Left colon (tissue), 2 donors: Measurements from ENCODE around the gene RAB32. TPM values are rescaled to one million over a fixed set of nuclear protein-coding genes. Genes with fewer than 3 reads are reported as not detected.
"Not testable (repeated sequence)": the region's sequence is repeated elsewhere in the genome, so short reads cannot be mapped to it uniquely, and the experiment has no call there.

Experiments used
- ATAC-seq: fragments of 200-7000 bp; cut with Tn5 transposase; one replicate; pipeline ENCODE4 v1.9.1; 2020; ENCODE audit warnings: mild to moderate bottlenecking, moderate library complexity
- DNase-seq, 2 donors: peaks; one replicate each; pipeline ENCODE4 v3.0.0-alpha.2; 2020
- intact Hi-C, 2 donors: fragments of 100-400 bp; cut with DNase I in 1 of 2; cut with micrococcal nuclease in 1 of 2; formaldehyde crosslinking; loops; one replicate each; pipeline versions ENCODE4 v1.11.2 to v1.14.0; 2022; cut with DNase I, micrococcal nuclease
- total RNA-seq, 2 donors: library from RNA; stranded (reverse); fragmentation: NEBNext Ultra II Directional; extraction: Animal tissue kit (Norgen Biotek cat#: 25700); gene quantifications; one replicate each; pipeline ENCODE4 v1.2.1, GENCODE V29; 2021
- donor health status: DM: no; HTN: no; CAD: no.
- donor health status: DM: yes; HTN: yes; CAD: no.

RAB32 gene
- total RNA-seq, 2 donors from 2014 or later = 42.6 to 48.9 TPM

- intact Hi-C loops, ATAC-seq, DNase-seq: not testable (repeated sequence)
Measured at GRCh38 chr6:146568619-146569018, 25.0 kb downstream of the RAB32 start.

GRCh38 chr6:146574211-146574610 lies 30.6 kb downstream of the RAB32 start:
- DNase-seq = no peak

GRCh38 chr6:146578054-146578453 lies 34.4 kb downstream of the RAB32 start:
- intact Hi-C loops = no loop called here
- DNase-seq (no peak), ATAC-seq (no peak)

More at GRCh38 chr6:146574211-146574610, 30.6 kb downstream of the RAB32 start:
- no peak for ATAC-seq
- intact Hi-C loops = no loop called here

- DNase-seq = no peak
- no peak for ATAC-seq
- intact Hi-C loops = no loop called here
Measured at GRCh38 chr6:146581968-146582367, 38.3 kb downstream of the RAB32 start.

- intact Hi-C loops = no loop called here
- ATAC-seq = no peak
- DNase-seq = peak in 1 of 2 donors; percentile 46
Measured at GRCh38 chr6:146582857-146583256, 39.2 kb downstream of the RAB32 start.

GRCh38 chr6:146583966-146584365 lies 40.3 kb downstream of the RAB32 start:
- DNase-seq = no peak
- intact Hi-C loops = no loop called here
- ATAC-seq = no peak

GRCh38 chr6:146587459-146587858 lies 43.8 kb downstream of the RAB32 start:
- ATAC-seq (no peak), DNase-seq (no peak)
- intact Hi-C loops = no loop called here

GRCh38 chr6:146590492-146590891 lies 46.9 kb downstream of the RAB32 start:
- no peak for DNase-seq
- intact Hi-C loops = no loop called here
- no peak for ATAC-seq

- ATAC-seq (peak; percentile 80), DNase-seq (no peak)
- intact Hi-C loops = no loop called here
Measured at GRCh38 chr6:146592451-146592850, 48.8 kb downstream of the RAB32 start.

- no peak for ATAC-seq
- no peak for DNase-seq
- intact Hi-C loops = no loop called here
Measured at GRCh38 chr6:146593986-146594385, 50.4 kb downstream of the RAB32 start.

- ATAC-seq (no peak), DNase-seq (no peak)
- intact Hi-C loops = no loop called here
Measured at GRCh38 chr6:146594495-146594894, 50.9 kb downstream of the RAB32 start.

- intact Hi-C loops = no loop called here
- ATAC-seq (no peak), DNase-seq (no peak)
Measured at GRCh38 chr6:146595972-146596731, 52.5 kb downstream of the RAB32 start.

GRCh38 chr6:146598772-146599405 lies 55.3 kb downstream of the RAB32 start, which contains the start of gene ADGB:
TSS of gene ADGB (plus strand) at chr6:146598972. CDS start at chr6:146599041, 69 bp downstream.
- intact Hi-C loops = no loop called here
- DNase-seq (peak; percentile 67 to 85), ATAC-seq (peak; percentile 82)

GRCh38 chr6:146601352-146601751 lies 57.7 kb downstream of the RAB32 start:
- no peak for DNase-seq
- peak; percentile 88 for ATAC-seq
- intact Hi-C loops = no loop called here

- intact Hi-C loops = no loop called here
- no peak for DNase-seq
- ATAC-seq = no peak
Measured at GRCh38 chr6:146602526-146602925, 58.9 kb downstream of the RAB32 start.

Other genes with a start within 250 kb of the RAB32 start
- 1 to 10 TPM; 1.5 to 1.6 TPM for gene ADGB, start 55.1 kb downstream of the RAB32 start, total RNA-seq